AG09309 (cell line): ENCODE data around the gene HK1.
A peak's percentile ranks its signal among the peaks of the same experiment; 100 is the strongest.

Source experiments
- DNase-seq: peaks from one replicate; pipeline ENCODE4 v3.0.0-alpha.2; 2010; ENCODE audit warnings: low read depth
- H3K4me3 ChIP-seq: 2 replicates; pipeline ENCODE4 v1.5.1; 2011; ENCODE audit warnings: mild to moderate bottlenecking, low read depth, low read length, moderate library complexity; ENCODE audit not compliant: control insufficient read depth
- TF ChIP-seq, protein P1 (sequence below): IDR thresholded peaks from 2 replicates; pipeline ENCODE4 v1.5.1; 2011; ENCODE audit warnings: mild to moderate bottlenecking, low read depth, low read length, inconsistent platforms; ENCODE audit not compliant: insufficient read depth, control insufficient read depth; ENCODE audit errors: missing control alignments

HK1 gene

DNA sequence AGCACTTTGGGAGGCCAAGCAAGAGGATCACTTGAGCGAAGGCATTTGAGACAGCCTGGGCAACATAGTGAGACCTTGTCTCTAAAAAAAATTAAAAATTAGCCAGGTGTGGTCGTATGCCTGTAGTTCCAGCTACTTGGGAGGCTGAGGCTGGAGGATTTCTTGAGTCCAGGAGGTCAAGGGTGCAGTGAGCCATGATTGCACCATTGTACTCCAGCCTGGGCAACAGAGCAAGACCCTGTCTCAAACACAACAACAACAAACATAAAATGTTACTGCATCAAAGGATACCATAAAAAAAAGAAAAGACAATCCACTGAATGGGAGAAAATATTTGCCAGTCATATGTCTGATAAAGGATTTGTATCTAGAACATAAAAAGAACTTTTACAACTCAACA is 77.9 kb downstream of the HK1 start:
- TF ChIP-seq, protein P1, sequence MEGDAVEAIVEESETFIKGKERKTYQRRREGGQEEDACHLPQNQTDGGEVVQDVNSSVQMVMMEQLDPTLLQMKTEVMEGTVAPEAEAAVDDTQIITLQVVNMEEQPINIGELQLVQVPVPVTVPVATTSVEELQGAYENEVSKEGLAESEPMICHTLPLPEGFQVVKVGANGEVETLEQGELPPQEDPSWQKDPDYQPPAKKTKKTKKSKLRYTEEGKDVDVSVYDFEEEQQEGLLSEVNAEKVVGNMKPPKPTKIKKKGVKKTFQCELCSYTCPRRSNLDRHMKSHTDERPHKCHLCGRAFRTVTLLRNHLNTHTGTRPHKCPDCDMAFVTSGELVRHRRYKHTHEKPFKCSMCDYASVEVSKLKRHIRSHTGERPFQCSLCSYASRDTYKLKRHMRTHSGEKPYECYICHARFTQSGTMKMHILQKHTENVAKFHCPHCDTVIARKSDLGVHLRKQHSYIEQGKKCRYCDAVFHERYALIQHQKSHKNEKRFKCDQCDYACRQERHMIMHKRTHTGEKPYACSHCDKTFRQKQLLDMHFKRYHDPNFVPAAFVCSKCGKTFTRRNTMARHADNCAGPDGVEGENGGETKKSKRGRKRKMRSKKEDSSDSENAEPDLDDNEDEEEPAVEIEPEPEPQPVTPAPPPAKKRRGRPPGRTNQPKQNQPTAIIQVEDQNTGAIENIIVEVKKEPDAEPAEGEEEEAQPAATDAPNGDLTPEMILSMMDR: no peak

DNA sequence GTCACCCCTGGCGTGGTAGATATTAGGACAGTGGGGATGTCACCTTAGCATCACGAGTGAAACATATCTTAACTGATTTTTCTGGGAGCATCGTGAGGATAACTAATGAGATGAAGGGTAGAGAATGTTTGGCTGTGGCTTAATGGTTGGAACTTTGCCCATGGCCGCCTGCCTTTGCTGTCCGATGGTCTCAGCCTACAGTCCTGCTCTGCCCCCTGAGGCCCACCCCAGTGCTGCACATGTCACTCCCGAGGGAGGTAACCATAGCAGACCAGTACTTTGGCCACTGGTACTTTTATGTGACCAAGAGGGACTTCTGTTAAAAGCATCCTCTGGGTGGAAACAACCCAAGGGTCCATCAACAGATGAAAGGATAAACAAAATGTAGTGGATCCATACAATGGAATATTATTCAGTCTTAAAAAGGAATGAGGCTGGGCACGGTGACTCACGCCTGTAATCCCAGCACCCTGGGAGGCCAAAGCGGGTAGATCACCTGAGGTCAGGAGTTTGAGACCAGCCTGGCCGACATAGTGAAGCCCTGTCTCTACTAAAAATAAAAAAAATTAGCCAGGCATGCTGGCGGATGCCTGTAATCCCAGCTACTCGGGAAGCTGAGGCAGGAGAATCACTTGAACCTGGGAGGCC is 80.0 kb downstream of the HK1 start:
- no peak overlapping the region for H3K4me3 ChIP-seq
- DNase-seq: no peak
- TF ChIP-seq, protein P1: no peak

More for the DNA sequence above, 77.9 kb downstream of the HK1 start:
- DNase-seq: no peak
- no peak overlapping the region for H3K4me3 ChIP-seq

DNA sequence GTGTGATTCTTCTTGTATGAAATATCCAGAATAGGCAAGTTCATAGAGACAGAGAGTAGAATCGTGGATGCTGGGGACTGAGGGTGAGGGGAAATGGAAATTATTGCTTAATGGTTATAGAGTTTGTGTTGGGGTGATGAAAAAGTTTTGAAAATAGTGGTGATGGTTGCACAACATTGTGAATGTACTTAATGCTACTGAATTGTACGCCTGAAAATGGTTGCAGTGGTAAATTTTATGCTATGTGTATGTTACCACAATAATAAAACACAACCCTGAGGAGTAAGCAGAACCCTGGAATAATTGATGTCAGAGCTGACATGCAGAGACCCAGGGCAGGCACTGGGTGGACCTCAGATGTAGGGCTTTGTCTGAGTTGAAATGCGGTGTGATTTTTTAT is 80.9 kb downstream of the HK1 start:
- no peak for DNase-seq
- TF ChIP-seq, protein P1: no peak
- no peak overlapping the region for H3K4me3 ChIP-seq

DNA sequence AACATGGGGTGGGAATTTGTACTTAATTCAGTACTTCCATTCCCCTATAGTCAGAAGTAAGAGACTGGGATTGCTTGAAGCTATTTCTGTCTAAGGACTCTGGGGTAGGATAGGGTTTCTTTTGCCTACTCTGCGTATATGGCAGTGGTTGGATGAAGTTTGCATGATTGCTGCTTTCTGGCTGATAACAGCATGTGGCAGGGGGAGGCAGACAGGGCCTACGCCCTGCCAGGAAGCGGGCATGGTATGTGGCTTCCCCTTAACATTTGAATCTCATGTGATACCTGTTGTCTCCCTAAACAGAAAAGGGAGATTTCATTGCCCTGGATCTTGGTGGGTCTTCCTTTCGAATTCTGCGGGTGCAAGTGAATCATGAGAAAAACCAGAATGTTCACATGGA is 81.3 kb downstream of the HK1 start:
- no peak for DNase-seq
- H3K4me3 ChIP-seq: no peak overlapping the region
- TF ChIP-seq, protein P1: no peak

DNA sequence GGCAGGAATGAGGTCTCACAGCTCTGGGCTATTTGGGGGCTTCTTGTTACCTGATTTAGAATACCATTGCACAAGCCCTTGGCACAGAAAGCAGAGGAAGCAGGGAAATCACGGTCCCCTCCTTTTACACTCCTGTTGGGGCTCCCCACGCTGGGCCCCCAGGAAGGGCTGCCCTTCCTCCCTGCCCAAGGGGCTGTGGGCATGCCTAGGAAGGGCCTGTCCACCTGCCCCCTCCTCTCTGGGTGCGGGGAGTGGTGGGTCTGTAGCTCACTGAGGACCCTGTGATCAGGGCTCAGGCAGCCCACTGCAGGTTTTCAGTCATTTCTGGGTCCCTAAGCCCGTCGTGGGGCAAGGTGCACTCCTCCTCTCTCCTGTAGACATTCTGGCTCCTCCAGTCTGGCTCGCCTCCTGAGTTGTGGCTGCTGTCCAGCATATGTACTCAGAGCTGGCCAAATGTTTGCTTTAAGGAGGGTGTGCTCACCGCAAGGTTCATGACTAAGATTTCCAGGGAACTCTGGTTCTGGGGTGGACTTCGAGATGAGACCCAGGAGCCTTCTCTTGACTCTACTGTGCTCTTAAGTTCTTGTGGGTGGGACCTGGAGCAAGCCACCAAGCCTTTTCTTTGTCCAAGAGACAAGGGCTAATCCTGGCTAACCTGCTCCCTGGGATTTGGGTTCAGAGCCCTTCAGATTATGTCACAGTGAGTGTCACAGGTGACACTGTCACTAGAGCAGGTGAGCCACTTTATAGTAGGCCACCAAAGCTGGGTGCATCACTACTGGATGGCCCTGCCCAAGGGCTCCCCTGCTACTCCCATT is 82.4 kb downstream of the HK1 start:
- H3K4me3 ChIP-seq: no peak overlapping the region
- TF ChIP-seq, protein P1: no peak
- peak; percentile 62 for DNase-seq

DNA sequence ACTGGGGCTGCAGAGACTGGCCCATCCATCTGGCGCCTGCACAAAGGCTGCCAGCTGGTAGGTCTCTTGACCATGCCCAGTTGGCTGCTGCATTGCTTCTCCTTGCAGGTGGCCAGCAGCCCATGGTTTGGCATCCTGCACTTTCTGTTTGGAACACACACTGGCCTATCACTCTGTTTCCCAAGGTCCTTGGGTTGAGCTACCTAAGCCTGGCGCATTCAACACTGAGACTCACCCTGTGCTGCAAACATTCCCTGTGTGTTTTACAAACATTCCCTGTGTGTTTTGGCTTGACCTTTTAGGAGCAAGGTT is 83.0 kb downstream of the HK1 start:
- DNase-seq: no peak
- TF ChIP-seq, protein P1: no peak
- H3K4me3 ChIP-seq: no peak overlapping the region

DNA sequence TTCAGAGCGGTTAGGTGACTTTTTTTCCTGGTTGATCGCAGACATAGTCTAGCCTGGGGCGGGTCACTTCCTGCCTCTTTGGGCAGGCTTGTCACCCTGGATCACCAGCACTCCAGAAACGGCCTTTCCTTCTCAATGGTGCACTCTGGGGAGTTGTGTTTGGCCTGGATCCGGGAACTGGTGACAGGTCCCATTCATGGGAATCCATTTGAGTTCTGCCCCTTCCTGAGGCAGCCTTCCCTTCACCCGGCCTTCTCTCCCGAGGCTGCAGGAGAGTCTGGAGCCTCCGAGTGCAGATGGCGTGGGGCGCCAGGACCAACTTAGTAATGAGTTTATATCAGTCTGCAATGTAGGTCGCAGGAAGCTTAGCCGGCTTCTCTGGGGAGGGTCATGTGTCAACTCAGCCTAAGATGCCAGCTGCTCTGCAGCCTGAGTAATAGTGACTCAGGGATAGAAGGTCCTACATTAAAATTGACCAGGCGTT is 84.2 kb downstream of the HK1 start:
- DNase-seq: no peak
- no peak overlapping the region for H3K4me3 ChIP-seq
- TF ChIP-seq, protein P1: no peak
